ENCODE measurements around the gene UPK3A.

DNA sequence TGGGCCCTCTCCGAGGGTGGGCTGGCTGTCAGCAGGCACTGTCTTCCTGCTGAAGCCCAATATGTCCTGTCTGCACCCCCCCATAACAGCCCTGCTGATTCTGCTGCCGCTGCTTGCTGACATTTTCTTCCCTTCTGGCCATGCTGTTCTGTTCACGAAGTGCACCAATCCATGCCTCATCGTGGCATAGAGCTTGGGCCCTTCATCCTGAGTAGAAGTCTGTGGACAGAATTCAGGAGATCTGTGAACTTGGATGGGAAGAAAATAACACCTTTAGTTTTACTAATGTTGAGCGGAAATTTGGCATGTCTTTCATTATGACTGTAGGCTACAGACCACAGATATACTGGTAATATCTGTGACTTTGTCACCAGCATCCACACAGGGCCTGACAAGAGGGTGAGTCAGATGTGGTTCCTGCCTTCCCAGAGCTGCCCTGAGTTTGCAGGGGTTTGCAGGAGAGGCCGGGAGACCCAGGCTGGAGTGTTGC, 29.9 kb upstream of the UPK3A start:
- no peak for TF ChIP-seq SP2 (IDR thresholded peaks at IDR 0.05; ENCODE audit: low read length)
- TF ChIP-seq POLR2AphosphoS5 (IDR thresholded peaks at IDR 0.05; ENCODE audit: low read depth, low read length): no peak
- TF ChIP-seq RFX5 (IDR thresholded peaks at IDR 0.05; ENCODE audit: borderline replicate concordance, low read depth, low read length): no peak
- no peak for TF ChIP-seq POLR2A (IDR thresholded peaks at IDR 0.05; ENCODE audit: control extremely low read depth in 1 of 2, low read depth in 2 of 2, low read length in 2 of 2)
